HEK293T (cell line): ENCODE measurements around the gene ATP6V0E2.

Experiments used
- CTCF ChIA-PET: fragments of 350-600 bp; formaldehyde crosslinking; extraction: SDS; loops from one replicate; lab custom pipeline; 2021; ENCODE audit warnings: antibody characterized with exemption, inconsistent platforms; lab: Yijun Ruan, JAX
- POLR2A ChIA-PET: fragments of 350-600 bp; formaldehyde crosslinking; extraction: SDS; loops from one replicate; lab custom pipeline; 2020; ENCODE audit warnings: antibody characterized with exemption, inconsistent platforms; lab: Yijun Ruan, JAX
- DNase-seq: peaks from one replicate; pipeline ENCODE4 v3.0.0; 2012; ENCODE audit warnings: mixed read lengths; ENCODE audit errors: extremely low spot score
- ARNT ChIP-seq: fragments of 450-650 bp; IDR thresholded peaks from 2 replicates; pipeline ENCODE4 v1.6.1; 2017; ENCODE audit warnings: mild to moderate bottlenecking
- BHLHE40 ChIP-seq: fragments of 450-650 bp; IDR thresholded peaks from 2 replicates; pipeline ENCODE4 v1.6.1; 2016; ENCODE audit warnings: mild to moderate bottlenecking, moderate library complexity, borderline replicate concordance
- CTBP1 ChIP-seq: fragments of 450-650 bp; IDR thresholded peaks from 2 replicates; pipeline ENCODE4 v1.6.1; 2016; ENCODE audit warnings: borderline replicate concordance
- ELF4 ChIP-seq: fragments of 450-650 bp; IDR thresholded peaks from 2 replicates; pipeline ENCODE4 v1.6.1; 2017; ENCODE audit warnings: antibody characterized with exemption
- FOXA1 ChIP-seq: fragments of 450-650 bp; IDR thresholded peaks from 2 replicates; pipeline ENCODE4 v1.6.1; 2016; ENCODE audit warnings: mild to moderate bottlenecking
- FOXK2 ChIP-seq: fragments of 450-650 bp; IDR thresholded peaks from 2 replicates; pipeline ENCODE4 v1.6.1; 2016; ENCODE audit warnings: mild to moderate bottlenecking
- FOXM1 ChIP-seq: fragments of 450-650 bp; IDR thresholded peaks from 2 replicates; pipeline ENCODE4 v1.6.1; 2017; ENCODE audit warnings: mild to moderate bottlenecking, borderline replicate concordance
- HDGF ChIP-seq: fragments of 450-650 bp; IDR thresholded peaks from 2 replicates; pipeline ENCODE4 v1.6.1; 2017; ENCODE audit warnings: antibody characterized with exemption, borderline replicate concordance
- L3MBTL2 ChIP-seq: fragments of 450-650 bp; conservative IDR thresholded peaks from 2 replicates; pipeline ENCODE4 v1.6.1; 2016; ENCODE audit warnings: mild to moderate bottlenecking
- LEF1 ChIP-seq: fragments of 450-650 bp; IDR thresholded peaks from 2 replicates; pipeline ENCODE4 v1.6.1; 2017; ENCODE audit warnings: mild to moderate bottlenecking, borderline replicate concordance
- NFRKB ChIP-seq: fragments of 450-650 bp; IDR thresholded peaks from 2 replicates; pipeline ENCODE4 v1.6.1; 2016; ENCODE audit warnings: mild to moderate bottlenecking, moderate library complexity
- PKNOX1 ChIP-seq: fragments of 450-650 bp; IDR thresholded peaks from 2 replicates; pipeline ENCODE4 v1.6.1; 2016
- SP1 ChIP-seq: fragments of 450-650 bp; IDR thresholded peaks from 2 replicates; pipeline ENCODE4 v1.6.1; 2017
- SUZ12 ChIP-seq: fragments of 450-650 bp; IDR thresholded peaks from 2 replicates; pipeline ENCODE4 v1.6.1; 2016; ENCODE audit warnings: mild to moderate bottlenecking
- TARDBP ChIP-seq: fragments of 450-650 bp; IDR thresholded peaks from 2 replicates; pipeline ENCODE4 v1.6.1; 2016
- ZNF384 ChIP-seq: fragments of 450-650 bp; IDR thresholded peaks from 2 replicates; pipeline ENCODE4 v1.6.1; 2016

The ATP6V0E2 gene

GRCh38 chr7:149831741-149832219 lies 42.0 kb upstream of the ATP6V0E2 start:
- CTCF ChIA-PET, result interaction anchor here (1.4 kb wide), 1 partner anchor 24 kb away, joined by 3 read pairs; no protein-coding TSS in a partner anchor
- POLR2A ChIA-PET, result no interaction called here
- no peak for DNase-seq
- TF ChIP-seq FOXM1, result no peak
- no peak for TF ChIP-seq SP1
- TF ChIP-seq FOXK2, result no peak
- no peak for TF ChIP-seq NFRKB
- no peak for TF ChIP-seq BHLHE40
- no peak for TF ChIP-seq PKNOX1
- no peak for TF ChIP-seq FOXA1
- TF ChIP-seq TARDBP, result no peak
- no peak for TF ChIP-seq LEF1
- TF ChIP-seq HDGF, result no peak
- TF ChIP-seq L3MBTL2, result no peak
- TF ChIP-seq CTBP1, result no peak
- no peak for TF ChIP-seq ARNT
- no peak for TF ChIP-seq ELF4
- no peak for TF ChIP-seq SUZ12

- TF ChIP-seq SUZ12 (no peak), FOXK2 (no peak), L3MBTL2 (no peak), FOXA1 (no peak), HDGF (no peak), FOXM1 (no peak), BHLHE40 (no peak), ZNF384 (no peak), NFRKB (no peak), PKNOX1 (no peak), LEF1 (no peak), ELF4 (no peak), CTBP1 (no peak), SP1 (no peak), TARDBP (no peak), ARNT (no peak)
- ChIA-PET POLR2A (no interaction called here), CTCF (no interaction called here)
- no peak for DNase-seq
These were observed 41.3 kb upstream of the ATP6V0E2 start for GRCh38 chr7:149832332-149833041.

- POLR2A ChIA-PET, result no interaction called here
- CTCF ChIA-PET, result no interaction called here
- TF ChIP-seq ZNF384 (no peak), FOXK2 (no peak), ELF4 (no peak), LEF1 (no peak), FOXA1 (no peak), L3MBTL2 (no peak), PKNOX1 (no peak), NFRKB (no peak), HDGF (no peak), TARDBP (no peak), SP1 (no peak), BHLHE40 (no peak), SUZ12 (no peak), FOXM1 (no peak), ARNT (no peak), CTBP1 (no peak)
- no peak for DNase-seq
These were observed 40.2 kb upstream of the ATP6V0E2 start for GRCh38 chr7:149833495-149834130.

- DNase-seq, result no peak
- ChIA-PET CTCF (interaction anchor here (1.0 kb wide), 1 partner anchor 34 kb away, joined by 3 read pairs; no protein-coding TSS in a partner anchor), POLR2A (no interaction called here)
- no peak for TF ChIP-seq ELF4
These were observed 39.2 kb upstream of the ATP6V0E2 start for GRCh38 chr7:149834601-149835000.

GRCh38 chr7:149836434-149836833 lies 37.3 kb upstream of the ATP6V0E2 start:
- no peak for DNase-seq
- TF ChIP-seq ZNF384 (no peak), L3MBTL2 (no peak), LEF1 (no peak), PKNOX1 (no peak), FOXM1 (no peak), SUZ12 (no peak), NFRKB (no peak), TARDBP (no peak), ELF4 (no peak)
- CTCF ChIA-PET, result no interaction called here
- POLR2A ChIA-PET, result interaction anchor here (1.0 kb wide), 1 partner anchor 30 kb away, joined by 3 read pairs; no protein-coding TSS in a partner anchor
